IMR-90 (cell line): ENCODE measurements around the gene FBXW11. TPM values are rescaled to one million over a fixed set of nuclear protein-coding genes. Genes with fewer than 3 reads are reported as not detected.

ENCODE experiments used
- ATAC-seq: fragments of 200-7000 bp; cut with Tn5 transposase; 2 replicates; pipeline ENCODE4 v1.9.1; 2020; ENCODE audit warnings: low read depth, mild to moderate bottlenecking, moderate library complexity
- BruUV-seq: library from RNA; stranded (reverse); fragments of 400-500 nt; replicated peaks from 2 replicates; lab custom pipeline; 2021; lab: Mats Ljungman, UMichigan
- CTCF ChIA-PET: fragments of 300-600 bp; formaldehyde crosslinking; extraction: SDS; loops from one replicate; lab custom pipeline; 2021; ENCODE audit warnings: antibody characterized with exemption; lab: Yijun Ruan, JAX
- POLR2A ChIA-PET: fragments of 300-600 bp; sonication (Branson Sonifier 250); formaldehyde crosslinking; loops from one replicate; lab custom pipeline; 2022; ENCODE audit warnings: antibody characterized with exemption; ENCODE audit not compliant: unreplicated experiment; lab: Charles Lee
- DNase-seq: peaks from one replicate; pipeline ENCODE4 v3.0.0; 2013
- H2AFZ ChIP-seq: replicated peaks from 2 replicates; pipeline ENCODE3; 2013; ENCODE audit warnings: low read length, mild to moderate bottlenecking; ENCODE audit not compliant: poor library complexity
- H2AK5ac ChIP-seq: 2 replicates; pipeline ENCODE4 v1.6.1; 2013; ENCODE audit warnings: low read depth, low read length, inconsistent platforms
- H2AK9ac ChIP-seq: replicated peaks from 2 replicates; pipeline ENCODE3; 2013; ENCODE audit warnings: mild to moderate bottlenecking, low read depth, low read length, moderate library complexity; ENCODE audit not compliant: poor library complexity
- H2BK120ac ChIP-seq: 2 replicates; pipeline ENCODE4 v1.6.1; 2013; ENCODE audit warnings: low read depth, low read length, inconsistent platforms
- H2BK15ac ChIP-seq: 3 replicates; pipeline ENCODE4 v1.6.1; 2013; ENCODE audit warnings: low read depth, low read length, inconsistent platforms
- H2BK20ac ChIP-seq: 2 replicates; pipeline ENCODE4 v1.6.1; 2013; ENCODE audit warnings: low read depth, mild to moderate bottlenecking, inconsistent platforms, low read length, moderate library complexity
- H2BK5ac ChIP-seq: 2 replicates; pipeline ENCODE4 v1.6.1; 2013; ENCODE audit warnings: mild to moderate bottlenecking, low read depth, low read length, inconsistent platforms; ENCODE audit not compliant: poor library complexity, severe bottlenecking
- H3K14ac ChIP-seq: replicated peaks from 2 replicates; pipeline ENCODE4 v1.6.1; 2013; ENCODE audit warnings: low read depth, low read length, inconsistent platforms
- H3K18ac ChIP-seq: 2 replicates; pipeline ENCODE4 v1.6.1; 2013; ENCODE audit warnings: low read depth, low read length, control low read depth
- H3K23ac ChIP-seq: 2 replicates; pipeline ENCODE4 v1.6.1; 2013; ENCODE audit warnings: low read depth, low read length, inconsistent platforms
- H3K27ac ChIP-seq: 2 replicates; pipeline ENCODE4 v1.5.1; 2013; ENCODE audit warnings: mild to moderate bottlenecking, control low read depth, low read length; ENCODE audit not compliant: insufficient read depth
- H3K27me3 ChIP-seq: 2 replicates; pipeline ENCODE4 v1.6.1; 2013; ENCODE audit warnings: low read length; ENCODE audit not compliant: control insufficient read depth, insufficient read depth
- H3K36me3 ChIP-seq: 2 replicates; pipeline ENCODE4 v1.6.1; 2013; ENCODE audit warnings: low read length, mixed read lengths; ENCODE audit not compliant: control insufficient read depth, insufficient read depth
- H3K4ac ChIP-seq: 2 replicates; pipeline ENCODE4 v1.6.1; 2013; ENCODE audit warnings: low read depth, low read length, inconsistent platforms
- H3K4me1 ChIP-seq: 2 replicates; pipeline ENCODE4 v1.6.1; 2013; ENCODE audit warnings: low read length, mixed read lengths; ENCODE audit not compliant: control insufficient read depth, insufficient read depth
- H3K4me2 ChIP-seq: 2 replicates; pipeline ENCODE4 v1.6.1; 2013; ENCODE audit warnings: low read depth, mild to moderate bottlenecking, control low read depth, low read length, moderate library complexity
- H3K4me3 ChIP-seq: 2 replicates; pipeline ENCODE4 v1.5.1; 2013; ENCODE audit warnings: low read depth, mild to moderate bottlenecking, control low read depth, low read length, moderate library complexity; ENCODE audit not compliant: insufficient read depth
- H3K56ac ChIP-seq: 2 replicates; pipeline ENCODE4 v1.6.1; 2013; ENCODE audit warnings: low read length, inconsistent platforms; ENCODE audit not compliant: insufficient read depth; ENCODE audit errors: extremely low read depth
- H3K79me1 ChIP-seq, 2 experiments: 2 replicates each; pipeline ENCODE4 v1.6.1; 2013; ENCODE audit warnings: low read length in 2 of 2, inconsistent platforms in 1 of 2, low read depth in 1 of 2
- H3K9ac ChIP-seq: 2 replicates; pipeline ENCODE4 v1.6.1; 2013; ENCODE audit warnings: low read depth, low read length, control low read depth
- H3K9me1 ChIP-seq: 2 replicates; pipeline ENCODE4 v1.6.1; 2013; ENCODE audit warnings: low read length, inconsistent platforms; ENCODE audit not compliant: insufficient read depth
- H3K9me3 ChIP-seq: 2 replicates; pipeline ENCODE4 v1.6.1; 2013; ENCODE audit warnings: low read length; ENCODE audit not compliant: control insufficient read depth, insufficient read depth
- H4K20me1 ChIP-seq: 2 replicates; pipeline ENCODE4 v1.6.1; 2013; ENCODE audit warnings: low read length, inconsistent platforms; ENCODE audit not compliant: insufficient read depth
- H4K5ac ChIP-seq: 2 replicates; pipeline ENCODE4 v1.6.1; 2013; ENCODE audit warnings: mild to moderate bottlenecking, low read depth, low read length, control low read depth
- H4K8ac ChIP-seq, 2 experiments: 2 replicates each; pipeline ENCODE4 v1.6.1; 2013; ENCODE audit warnings: low read depth in 2 of 2, low read length in 2 of 2, control low read depth in 1 of 2, inconsistent platforms in 1 of 2
- H4K91ac ChIP-seq: 2 replicates; pipeline ENCODE4 v1.6.1; 2013; ENCODE audit warnings: low read depth, low read length, inconsistent platforms; ENCODE audit not compliant: insufficient read depth
- BHLHE40 ChIP-seq: fragments of 150-350 bp; IDR thresholded peaks from 2 replicates; pipeline ENCODE4 v1.6.1; 2016; ENCODE audit warnings: mild to moderate bottlenecking, low read depth, low read length
- CEBPB ChIP-seq: IDR thresholded peaks from 2 replicates; pipeline ENCODE4 v1.6.1; 2012; ENCODE audit warnings: low read depth, low read length, improper control_type of control experiment
- CHD1 ChIP-seq: IDR thresholded peaks from 2 replicates; pipeline ENCODE4 v1.6.1; 2012; ENCODE audit warnings: low read depth, low read length, improper control_type of control experiment
- FOS ChIP-seq: fragments of 150-350 bp; IDR thresholded peaks from 2 replicates; pipeline ENCODE4 v1.6.1; 2016; ENCODE audit warnings: low read depth, low read length
- MAFK ChIP-seq: IDR thresholded peaks from 2 replicates; pipeline ENCODE4 v1.6.1; 2012; ENCODE audit warnings: low read depth, low read length, improper control_type of control experiment
- MAZ ChIP-seq: IDR thresholded peaks from 2 replicates; pipeline ENCODE4 v1.6.1; 2012; ENCODE audit warnings: low read depth, mild to moderate bottlenecking, low read length, improper control_type of control experiment, moderate library complexity, borderline replicate concordance
- MXI1 ChIP-seq: IDR thresholded peaks from 2 replicates; pipeline ENCODE4 v1.6.1; 2012; ENCODE audit warnings: low read depth, mild to moderate bottlenecking, low read length, moderate library complexity, borderline replicate concordance
- NFE2L2 ChIP-seq: fragments of 150-350 bp; IDR thresholded peaks from 2 replicates; pipeline ENCODE4 v1.6.1; 2016; ENCODE audit warnings: low read depth, mild to moderate bottlenecking, low read length
- POLR2A ChIP-seq: IDR thresholded peaks from 2 replicates; pipeline ENCODE4 v1.6.1; 2012; ENCODE audit warnings: mild to moderate bottlenecking, low read depth, low read length
- RAD21 ChIP-seq: IDR thresholded peaks from 2 replicates; pipeline ENCODE4 v1.6.1; 2012; ENCODE audit warnings: low read length, improper control_type of control experiment
- RCOR1 ChIP-seq: IDR thresholded peaks from 2 replicates; pipeline ENCODE4 v1.6.1; 2012; ENCODE audit warnings: mild to moderate bottlenecking, low read length, improper control_type of control experiment; ENCODE audit not compliant: insufficient replicate concordance
- RFX5 ChIP-seq: IDR thresholded peaks from 2 replicates; pipeline ENCODE4 v1.8.0; 2012; ENCODE audit warnings: low read depth, mild to moderate bottlenecking, low read length, moderate library complexity
- SMC3 ChIP-seq: fragments of 150-350 bp; IDR thresholded peaks from 2 replicates; pipeline ENCODE4 v1.6.1; 2016; ENCODE audit warnings: low read depth, mild to moderate bottlenecking, antibody characterized with exemption, low read length, moderate library complexity
- USF2 ChIP-seq: fragments of 150-350 bp; IDR thresholded peaks from 2 replicates; pipeline ENCODE4 v1.6.1; 2017; ENCODE audit warnings: mild to moderate bottlenecking, antibody characterized with exemption, low read length, low read depth
- WGBS, 2 experiments: methylation state at CpG; one replicate each; pipeline versions ENCODE4 v1.1.5 to v1.1.7; 2013; ENCODE audit warnings: missing lambda C conversion rate in 2 of 2; ENCODE audit not compliant: insufficient read length in 1 of 2; ENCODE audit errors: extremely low coverage in 2 of 2; 5-methylcytosine and 5-hydroxymethylcytosine counted together
- dilution Hi-C: fragments of 300-500 bp; cut with HindIII; formaldehyde crosslinking; loops from one replicate; pipeline ENCODE4 v1.14.3; 2018; ENCODE audit warnings: low sequenced_read_pairs; ENCODE audit not compliant: unreplicated experiment
- in situ Hi-C: fragments of 300-500 bp; cut with MboI; formaldehyde crosslinking; loops from 3 replicates; pipeline ENCODE4 v1.14.3; 2019; ENCODE audit warnings: low sequenced_read_pairs, inconsistent platforms, mixed read lengths
- intact Hi-C: fragments of 100-400 bp; cut with micrococcal nuclease; formaldehyde crosslinking; loops from 2 replicates; pipeline ENCODE4 v1.10.0; 2022
- polyA plus RNA-seq, 3 experiments: library from polyadenylated mRNA; depleted of rRNA; stranded (reverse); fragments of >200 nt; gene quantifications; 2 replicates each; pipeline ENCODE4 v1.2.3, GENCODE V29; 2012; ENCODE audit warnings: low replicate concordance in 1 of 3
- total RNA-seq: library from RNA; depleted of rRNA; stranded (reverse); fragments of >200 nt; gene quantifications from 2 replicates; pipeline ENCODE4 v1.2.3, GENCODE V29; 2012
- TF ChIP-seq, protein P1 (sequence below): fragments of 150-350 bp; IDR thresholded peaks from 2 replicates; pipeline ENCODE4 v1.6.1; 2016; ENCODE audit warnings: low read depth, mild to moderate bottlenecking, low read length, moderate library complexity, borderline replicate concordance
- TF ChIP-seq, protein P2 (sequence below): conservative IDR thresholded peaks from 2 replicates; pipeline ENCODE4 v1.5.1; 2012; ENCODE audit warnings: mild to moderate bottlenecking, low read depth, low read length, improper control_type of control experiment

The FBXW11 gene
- total and polyA plus RNA-seq, 2 of the 4 experiments (the other 2 are of a cell fraction) = 34.3 to 97.1 TPM

DNA sequence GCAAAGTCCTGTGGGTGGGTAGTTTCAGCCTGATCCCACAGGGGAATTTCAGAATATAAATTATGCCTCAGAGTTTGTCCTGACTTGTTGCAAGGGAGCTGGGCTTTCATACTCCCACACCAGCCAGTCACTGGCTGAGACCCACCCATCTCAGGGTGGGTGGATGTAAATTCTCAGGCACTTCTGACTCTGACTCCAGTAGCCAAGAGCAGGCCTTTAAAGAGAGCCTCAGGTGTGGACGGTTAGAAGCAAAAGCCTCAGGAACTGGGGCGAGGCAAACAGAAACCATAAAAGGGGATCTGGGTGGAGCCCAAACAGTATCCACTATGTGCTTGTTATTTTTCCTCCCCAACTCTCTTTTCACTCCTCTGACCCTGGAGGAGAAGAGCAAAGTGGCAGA, 28.6 kb upstream of the FBXW11 start:
- no peak overlapping the region for H2BK5ac ChIP-seq
- H4K8ac ChIP-seq = no peak overlapping the region
- no peak overlapping the region for H3K56ac ChIP-seq
- ChIA-PET CTCF (interaction anchor here (0.5 to 1.3 kb wide), 2 partner anchors 115 to 123 kb away, joined by 4 to 5 read pairs; no protein-coding TSS in a partner anchor), POLR2A (no interaction called here)
- H3K14ac ChIP-seq = no peak overlapping the region
- in situ Hi-C loops = loop anchor here (25.0 kb wide), 1 partner anchor 423 kb away; no protein-coding TSS in a partner anchor
- no peak overlapping the region for H2BK120ac ChIP-seq
- no TSS peak for BruUV-seq
- no peak for ATAC-seq
- no peak overlapping the region for H4K91ac ChIP-seq
- H3K4me1 ChIP-seq = no peaks in the 10 kb centered on the region
- TF ChIP-seq FOS (no peak), RCOR1 (no peak), CEBPB (no peak), MAFK (no peak), MAZ (no peak), POLR2A (no peak), CHD1 (no peak), NFE2L2 (no peak), SMC3 (no peak), BHLHE40 (no peak), MXI1 (no peak), USF2 (no peak), RAD21 (no peak), RFX5 (no peak)
- TF ChIP-seq, protein P1, sequence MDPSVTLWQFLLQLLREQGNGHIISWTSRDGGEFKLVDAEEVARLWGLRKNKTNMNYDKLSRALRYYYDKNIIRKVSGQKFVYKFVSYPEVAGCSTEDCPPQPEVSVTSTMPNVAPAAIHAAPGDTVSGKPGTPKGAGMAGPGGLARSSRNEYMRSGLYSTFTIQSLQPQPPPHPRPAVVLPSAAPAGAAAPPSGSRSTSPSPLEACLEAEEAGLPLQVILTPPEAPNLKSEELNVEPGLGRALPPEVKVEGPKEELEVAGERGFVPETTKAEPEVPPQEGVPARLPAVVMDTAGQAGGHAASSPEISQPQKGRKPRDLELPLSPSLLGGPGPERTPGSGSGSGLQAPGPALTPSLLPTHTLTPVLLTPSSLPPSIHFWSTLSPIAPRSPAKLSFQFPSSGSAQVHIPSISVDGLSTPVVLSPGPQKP = no peak
- TF ChIP-seq, protein P2, sequence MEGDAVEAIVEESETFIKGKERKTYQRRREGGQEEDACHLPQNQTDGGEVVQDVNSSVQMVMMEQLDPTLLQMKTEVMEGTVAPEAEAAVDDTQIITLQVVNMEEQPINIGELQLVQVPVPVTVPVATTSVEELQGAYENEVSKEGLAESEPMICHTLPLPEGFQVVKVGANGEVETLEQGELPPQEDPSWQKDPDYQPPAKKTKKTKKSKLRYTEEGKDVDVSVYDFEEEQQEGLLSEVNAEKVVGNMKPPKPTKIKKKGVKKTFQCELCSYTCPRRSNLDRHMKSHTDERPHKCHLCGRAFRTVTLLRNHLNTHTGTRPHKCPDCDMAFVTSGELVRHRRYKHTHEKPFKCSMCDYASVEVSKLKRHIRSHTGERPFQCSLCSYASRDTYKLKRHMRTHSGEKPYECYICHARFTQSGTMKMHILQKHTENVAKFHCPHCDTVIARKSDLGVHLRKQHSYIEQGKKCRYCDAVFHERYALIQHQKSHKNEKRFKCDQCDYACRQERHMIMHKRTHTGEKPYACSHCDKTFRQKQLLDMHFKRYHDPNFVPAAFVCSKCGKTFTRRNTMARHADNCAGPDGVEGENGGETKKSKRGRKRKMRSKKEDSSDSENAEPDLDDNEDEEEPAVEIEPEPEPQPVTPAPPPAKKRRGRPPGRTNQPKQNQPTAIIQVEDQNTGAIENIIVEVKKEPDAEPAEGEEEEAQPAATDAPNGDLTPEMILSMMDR = no peak
- no peak overlapping the region for H4K5ac ChIP-seq
- H3K9ac ChIP-seq = no peak overlapping the region
- H2AK9ac ChIP-seq = no peak overlapping the region
- no peak overlapping the region for H3K4me2 ChIP-seq
- DNase-seq = no peak
- H3K27ac ChIP-seq = no peak overlapping the region
- no peak overlapping the region for H2AFZ ChIP-seq
- H2AK5ac ChIP-seq = no peak overlapping the region
- 0 out of 2 replicates have a peak, but pooled peaks cover 2% of the 10 kb centered on the region for H3K9me3 ChIP-seq
- no peaks in the 10 kb centered on the region for H4K20me1 ChIP-seq
- H2BK15ac ChIP-seq = no peak overlapping the region
- no peak overlapping the region for H3K4me3 ChIP-seq
- intact Hi-C loops = no loop called here
- no peak overlapping the region for H3K18ac ChIP-seq
- no peaks in the 10 kb centered on the region for H3K79me1 ChIP-seq
- H3K36me3 ChIP-seq = no peaks in the 10 kb centered on the region
- no peaks in the 10 kb centered on the region for H3K27me3 ChIP-seq
- no peak overlapping the region for H3K23ac ChIP-seq
- peaks cover 4% of the 10 kb centered on the region; the same call in 1 of the 2 replicates for H3K9me1 ChIP-seq
- no peak overlapping the region for H3K4ac ChIP-seq
- no CpG with 5 or more reads among the region's 2 CpGs for WGBS, 2 experiments
- dilution Hi-C loops = no loop called here
- no peak overlapping the region for H2BK20ac ChIP-seq
